GM19351 (cell line): ENCODE data around the gene BCL3.
"Not testable (repeated sequence)": the region's sequence is repeated elsewhere in the genome, so short reads cannot be mapped to it uniquely, and the experiment has no call there.

Experiments
- ATAC-seq: cut with Tn5 transposase; IDR thresholded peaks from one replicate; pipeline ENCODE4 v1.9.1; 2021; ENCODE audit warnings: mild to moderate bottlenecking, moderate library complexity; ENCODE audit not compliant: unreplicated experiment

Gene BCL3

GRCh38 chr19:44720945-44721344, 27.6 kb upstream of the BCL3 start:
- ATAC-seq, result no peak

DNA sequence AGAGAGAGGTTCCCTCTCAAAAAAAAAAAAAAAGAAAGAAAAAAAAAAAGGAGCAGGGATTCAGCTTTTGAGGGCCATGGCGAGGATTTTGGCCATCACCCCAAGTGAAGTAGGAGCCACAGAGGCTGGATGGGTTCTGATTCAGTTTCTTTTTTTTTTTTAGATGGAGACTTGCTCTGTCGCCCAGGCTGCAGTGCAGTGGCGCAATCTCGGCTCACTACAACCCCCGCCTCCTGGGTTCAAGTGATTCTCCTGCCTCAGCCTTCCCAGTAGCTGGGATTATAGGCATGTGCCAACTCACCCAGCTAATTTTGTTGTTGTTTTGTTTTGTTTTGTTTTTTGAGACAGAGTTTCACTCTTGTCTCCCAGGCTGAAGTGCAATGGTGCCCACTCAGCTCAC, 27.1 kb upstream of the BCL3 start:
- ATAC-seq, result not testable (repeated sequence)

DNA sequence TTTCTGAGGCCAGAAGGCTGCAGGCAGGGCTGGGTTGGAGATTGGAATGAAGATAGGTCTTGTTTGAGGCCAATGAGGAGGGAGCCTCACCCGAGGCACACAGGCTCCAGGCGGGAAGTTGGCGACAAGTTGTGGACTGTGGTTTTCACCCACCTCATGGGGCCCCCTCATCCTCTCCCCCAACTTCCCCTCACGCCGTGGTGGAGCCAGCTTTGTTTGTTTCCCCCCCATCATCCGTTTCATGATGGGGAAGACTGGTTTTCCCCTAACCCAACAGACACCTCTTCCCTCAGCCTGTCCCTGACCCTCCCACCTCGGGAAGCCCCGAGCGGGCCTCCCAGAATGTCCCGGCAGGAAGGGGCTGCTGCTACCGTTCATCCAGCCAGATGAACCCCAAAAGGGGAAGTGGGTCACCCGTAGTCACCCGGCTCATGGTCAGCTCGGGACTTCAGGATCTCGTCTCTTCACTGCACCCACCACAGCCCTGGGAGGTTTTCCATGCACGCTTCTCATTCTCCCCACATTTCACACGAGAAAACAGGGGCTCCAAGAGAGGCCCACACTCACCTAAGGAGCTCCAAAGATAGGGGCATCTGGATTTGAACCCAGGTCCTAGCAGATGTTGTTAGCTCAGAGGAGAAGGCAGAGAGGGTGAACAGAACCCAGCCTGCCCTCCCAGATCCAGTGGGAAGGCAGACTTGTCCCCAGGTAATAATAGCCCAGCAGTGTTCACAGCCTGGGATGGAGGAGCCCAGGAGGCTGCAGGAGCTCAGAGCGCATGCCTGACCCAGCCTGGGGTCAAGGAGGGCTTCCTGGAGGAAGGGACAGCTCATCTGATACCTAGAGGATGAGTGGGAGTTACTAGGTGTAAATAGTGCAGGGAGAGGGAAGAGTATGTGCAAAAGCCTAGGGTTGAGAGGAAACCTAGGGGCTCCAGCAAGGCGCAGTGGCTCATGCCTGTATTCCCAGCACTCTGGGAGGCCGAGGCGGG, 26.1 kb upstream of the BCL3 start:
- no peak for ATAC-seq

DNA sequence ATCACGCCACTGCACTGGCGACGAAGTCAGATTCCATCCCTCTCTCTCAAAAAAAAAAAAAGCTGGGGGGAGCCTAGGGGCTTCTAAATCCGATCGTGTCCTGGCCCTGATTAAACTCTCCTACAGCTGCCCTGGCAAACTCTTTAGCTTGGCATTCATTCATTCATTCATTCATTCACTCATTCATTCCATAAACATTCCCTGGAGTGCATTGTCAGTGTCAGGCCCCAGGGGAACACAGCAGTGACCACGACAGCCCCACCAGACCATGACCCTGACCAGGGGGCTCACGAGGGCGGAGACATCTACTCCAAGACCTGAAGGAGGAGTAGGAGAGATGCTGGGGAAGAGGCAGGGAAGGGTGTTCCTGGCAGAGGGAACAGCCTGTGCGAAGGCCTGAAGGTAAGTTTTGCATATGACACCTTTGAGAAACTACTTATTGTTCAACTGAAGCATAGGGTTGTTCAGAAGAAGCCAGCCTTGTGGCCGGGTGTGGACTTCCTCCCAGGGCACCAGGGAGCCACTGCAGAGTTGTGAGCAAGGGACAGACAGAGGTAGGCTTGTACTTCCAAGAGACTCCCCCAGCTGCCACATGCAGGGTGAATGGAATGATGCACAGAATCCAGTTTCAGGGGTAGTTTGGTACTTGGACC, 25.1 kb upstream of the BCL3 start:
- ATAC-seq, result peak; percentile 41

- ATAC-seq, result peak; percentile 58
Observed at GRCh38 chr19:44723952-44724319, 24.6 kb upstream of the BCL3 start.

- ATAC-seq, result no peak
Observed at GRCh38 chr19:44725251-44725650, 23.3 kb upstream of the BCL3 start.

GRCh38 chr19:44725684-44726083, 22.8 kb upstream of the BCL3 start:
- ATAC-seq, result no peak

- ATAC-seq, result no peak
Observed at GRCh38 chr19:44726465-44726864, 22.0 kb upstream of the BCL3 start.

DNA sequence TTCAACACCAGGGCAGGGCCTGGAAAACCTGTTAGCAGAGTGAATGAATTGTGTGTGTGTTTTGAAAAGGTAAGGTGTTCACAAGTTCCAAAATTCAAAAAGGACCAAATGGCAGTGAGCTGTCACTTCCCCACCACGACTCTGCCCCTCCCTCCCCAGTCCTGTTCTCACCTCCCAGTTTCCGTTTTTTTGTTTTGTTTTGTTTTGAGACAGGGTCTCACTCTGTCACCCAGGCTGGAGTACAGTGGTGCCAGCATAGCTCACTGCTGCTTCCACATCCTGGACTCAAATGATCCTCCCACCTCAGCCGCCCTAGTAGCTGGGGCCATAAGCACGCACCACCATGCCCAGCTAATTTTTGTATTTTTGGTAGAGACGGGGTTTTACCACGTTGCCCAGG, 20.3 kb upstream of the BCL3 start:
- ATAC-seq, result no peak

DNA sequence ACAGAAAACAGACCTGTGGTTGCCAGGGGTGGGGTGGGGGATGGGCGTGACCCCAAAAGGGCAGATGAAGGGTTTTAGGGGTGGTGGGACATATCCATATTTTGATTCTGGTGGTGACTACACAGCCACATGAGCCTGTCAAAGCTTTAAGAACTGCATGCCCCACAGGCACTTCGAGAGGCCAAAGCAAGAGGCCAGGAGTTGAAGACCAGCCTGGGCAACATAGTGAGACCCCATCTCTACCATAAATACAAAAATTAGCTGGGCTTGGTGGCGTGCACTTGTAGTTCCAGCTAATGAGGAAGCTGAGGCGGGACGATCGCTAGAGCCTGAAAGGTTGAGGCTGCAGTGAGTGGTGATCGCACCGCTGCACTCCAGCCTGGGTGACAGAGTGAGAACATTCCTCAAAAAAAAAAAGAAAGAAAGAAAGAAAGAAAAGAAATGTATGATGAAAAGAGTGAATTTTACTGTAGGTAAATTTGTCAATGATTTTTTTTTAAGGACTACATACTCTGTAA, 18.9 kb upstream of the BCL3 start:
- ATAC-seq, result no peak

DNA sequence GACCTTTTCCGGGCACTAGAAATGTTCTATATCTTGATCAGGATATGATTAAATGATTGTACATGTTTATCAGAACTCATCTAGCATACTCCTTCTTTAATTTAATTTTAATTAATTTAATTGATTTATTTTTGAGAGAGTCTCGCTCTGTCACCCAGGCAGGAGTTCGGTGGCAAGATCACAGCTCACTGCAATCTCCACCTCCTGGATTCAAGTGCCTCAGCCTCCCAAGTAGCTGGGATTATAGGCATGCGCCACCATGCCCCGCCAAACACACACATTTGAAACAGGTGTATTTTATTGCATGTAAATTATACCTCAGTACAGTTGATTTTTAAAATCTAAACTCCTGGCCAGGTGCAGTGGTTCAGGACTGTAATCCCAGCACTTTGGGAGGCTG, 17.4 kb upstream of the BCL3 start:
- no peak for ATAC-seq

GRCh38 chr19:44731622-44732021, 16.9 kb upstream of the BCL3 start:
- no peak for ATAC-seq

- ATAC-seq, result no peak
Observed at GRCh38 chr19:44732235-44733014, 16.1 kb upstream of the BCL3 start.

DNA sequence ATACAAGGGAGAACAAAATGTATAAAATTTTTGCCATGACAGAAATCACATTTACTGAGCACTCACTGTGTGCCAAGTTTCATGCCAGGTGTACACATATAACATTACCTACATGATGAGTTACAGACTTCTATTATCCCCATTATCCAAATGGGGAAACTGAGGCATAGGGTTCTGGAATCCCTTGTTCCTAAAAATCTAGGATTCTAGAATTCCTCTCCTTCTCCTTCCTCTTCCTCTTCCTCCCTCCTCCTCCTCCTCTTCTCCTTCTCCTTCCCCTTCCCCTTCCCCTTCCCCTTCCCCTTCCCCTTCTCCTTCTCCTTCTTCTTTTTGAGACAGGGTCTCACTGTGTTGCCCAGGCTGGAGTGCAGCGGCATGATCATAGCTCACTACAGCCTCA, 14.2 kb upstream of the BCL3 start:
- no peak for ATAC-seq

DNA sequence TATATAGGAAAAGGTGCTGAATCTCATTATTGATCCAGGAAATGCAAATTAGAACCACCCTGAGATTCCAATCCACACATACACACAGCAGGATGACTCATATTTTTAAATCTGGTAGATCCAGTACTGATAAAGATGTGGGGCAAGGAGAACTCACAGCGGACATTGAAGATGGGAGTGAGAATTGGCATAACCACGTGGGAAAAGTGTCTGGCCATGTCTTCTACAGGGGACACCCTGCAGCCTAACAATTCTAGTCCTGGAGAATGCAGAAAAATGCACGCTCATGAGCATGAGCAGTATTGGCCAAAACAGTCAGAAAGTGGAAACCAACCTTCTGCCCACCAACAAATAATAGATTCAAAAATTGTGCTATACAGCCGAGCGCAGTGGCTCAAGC, 13.5 kb upstream of the BCL3 start:
- no peak for ATAC-seq

DNA sequence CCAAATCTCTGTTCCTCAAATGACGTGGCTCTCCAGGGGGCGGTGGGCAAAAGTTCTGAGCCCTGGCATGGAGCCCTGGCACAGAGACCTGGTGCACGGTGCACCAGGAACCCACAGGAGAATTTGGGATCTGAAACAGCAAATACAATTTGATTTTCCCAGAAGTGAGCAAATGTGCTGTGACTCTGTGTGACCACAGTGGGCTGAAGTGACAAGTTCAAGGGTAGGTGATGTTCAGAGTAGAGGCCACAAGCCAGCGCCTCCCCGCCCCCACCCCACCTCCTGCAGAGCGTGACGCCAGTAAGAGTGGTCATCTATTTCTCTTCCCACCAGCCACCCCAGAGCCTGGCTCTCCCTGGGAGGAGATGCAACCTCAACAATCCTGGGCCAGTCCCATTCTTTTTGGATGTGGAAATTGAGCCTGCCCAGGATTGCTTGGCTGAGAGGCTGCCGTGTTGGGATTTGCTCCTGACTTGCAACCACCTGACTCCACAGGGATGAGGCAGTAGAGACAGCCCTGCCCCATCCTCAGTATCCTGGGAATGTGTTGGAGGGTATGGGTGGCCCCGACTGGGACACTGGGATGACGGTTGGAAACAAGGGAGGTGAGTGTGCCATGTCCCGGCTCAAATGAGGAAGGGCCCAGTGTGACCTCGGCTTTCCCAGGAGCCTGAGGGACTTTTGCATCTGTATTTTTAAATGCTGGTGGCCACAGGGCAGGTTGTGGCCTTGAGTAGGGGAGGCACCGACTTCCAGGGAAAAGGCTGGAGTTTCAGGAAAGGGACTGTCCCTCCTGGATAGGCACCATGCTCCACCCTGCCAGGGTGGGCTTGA, 11.1 kb upstream of the BCL3 start:
- no peak for ATAC-seq

GRCh38 chr19:44738136-44738535, 10.4 kb upstream of the BCL3 start:
- ATAC-seq, result no peak

GRCh38 chr19:44738603-44739558, 9.6 kb upstream of the BCL3 start:
- ATAC-seq, result no peak

DNA sequence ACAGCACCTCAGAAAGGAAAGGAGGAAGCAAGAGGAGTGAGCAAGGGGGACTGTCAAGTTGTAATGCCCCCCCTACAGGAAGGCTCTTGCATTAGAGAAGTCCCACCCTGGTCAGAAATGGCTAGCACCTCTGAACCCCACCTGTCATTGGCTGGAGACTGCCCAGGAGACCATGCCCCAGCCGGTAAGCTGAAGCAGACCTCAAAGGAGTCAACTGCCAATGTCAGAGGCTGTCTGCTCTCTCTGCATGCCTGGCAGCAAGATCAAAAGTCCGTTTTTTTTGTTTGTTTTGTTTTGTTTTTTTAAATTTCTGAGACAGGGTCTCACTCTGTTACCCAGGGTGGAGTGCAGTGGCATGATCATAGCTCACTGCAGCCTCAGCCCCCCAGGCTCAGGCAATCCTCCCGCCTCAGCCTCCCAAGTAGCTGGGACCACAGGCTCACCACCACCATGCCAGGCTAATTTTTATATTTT, 8.1 kb upstream of the BCL3 start:
- ATAC-seq, result no peak
